HG03135 (cell line): Measurements from ENCODE around the gene SPATC1L.
"Not testable (repeated sequence)": the region's sequence is repeated elsewhere in the genome, so short reads cannot be mapped to it uniquely, and the experiment has no call there.

Experiments used
- ATAC-seq: cut with Tn5 transposase; IDR thresholded peaks from one replicate; pipeline ENCODE4 v1.9.1; 2021; ENCODE audit warnings: mild to moderate bottlenecking, moderate library complexity; ENCODE audit not compliant: unreplicated experiment

The SPATC1L gene

DNA sequence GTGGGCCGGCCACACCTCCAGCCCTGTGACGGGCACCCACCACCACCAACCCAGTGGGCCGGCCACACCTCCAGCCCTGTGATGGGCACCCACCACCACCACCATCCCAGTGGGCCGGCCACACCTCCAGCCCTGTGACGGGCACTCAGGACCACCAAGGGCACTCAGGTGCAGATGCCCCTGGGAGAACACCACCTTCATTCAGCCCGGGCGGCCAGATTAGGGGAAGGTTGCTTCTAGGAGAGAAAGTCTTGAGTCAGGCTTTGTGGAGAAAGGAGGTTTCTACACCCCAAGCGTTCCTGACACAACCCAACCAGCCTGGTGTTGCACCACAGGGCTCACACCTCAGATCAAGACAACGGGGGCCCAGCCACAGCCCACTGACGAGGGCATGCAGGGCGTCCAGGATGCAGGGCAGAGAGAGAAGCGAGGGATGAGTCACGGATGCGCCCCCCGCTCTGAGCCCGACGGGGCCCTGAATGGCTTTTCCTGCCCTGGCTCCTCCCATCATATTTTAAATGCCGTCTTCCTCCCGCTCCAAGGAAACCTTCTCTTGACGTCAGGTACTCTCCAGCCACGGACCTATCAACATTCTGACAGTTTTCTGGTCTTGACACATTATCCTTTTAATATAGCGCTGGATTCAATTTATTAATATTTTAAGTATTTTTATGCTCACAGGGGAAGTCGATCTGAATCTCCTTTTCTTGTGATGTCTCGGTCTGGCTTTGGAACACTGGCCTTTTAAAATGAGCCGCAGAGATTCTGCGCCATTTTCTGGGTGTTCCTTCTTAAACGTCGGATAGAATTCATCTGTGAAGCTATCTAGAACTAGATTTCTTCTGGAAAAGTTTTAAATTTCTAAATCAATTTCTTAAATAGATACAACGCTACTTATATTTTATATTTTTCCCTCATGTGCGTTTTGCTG, 631 bp upstream of the SPATC1L start:
- ATAC-seq = no peak

- ATAC-seq = not testable (repeated sequence)
Observed at GRCh38 chr21:46183337-46183909, 836 bp downstream of the SPATC1L start.

DNA sequence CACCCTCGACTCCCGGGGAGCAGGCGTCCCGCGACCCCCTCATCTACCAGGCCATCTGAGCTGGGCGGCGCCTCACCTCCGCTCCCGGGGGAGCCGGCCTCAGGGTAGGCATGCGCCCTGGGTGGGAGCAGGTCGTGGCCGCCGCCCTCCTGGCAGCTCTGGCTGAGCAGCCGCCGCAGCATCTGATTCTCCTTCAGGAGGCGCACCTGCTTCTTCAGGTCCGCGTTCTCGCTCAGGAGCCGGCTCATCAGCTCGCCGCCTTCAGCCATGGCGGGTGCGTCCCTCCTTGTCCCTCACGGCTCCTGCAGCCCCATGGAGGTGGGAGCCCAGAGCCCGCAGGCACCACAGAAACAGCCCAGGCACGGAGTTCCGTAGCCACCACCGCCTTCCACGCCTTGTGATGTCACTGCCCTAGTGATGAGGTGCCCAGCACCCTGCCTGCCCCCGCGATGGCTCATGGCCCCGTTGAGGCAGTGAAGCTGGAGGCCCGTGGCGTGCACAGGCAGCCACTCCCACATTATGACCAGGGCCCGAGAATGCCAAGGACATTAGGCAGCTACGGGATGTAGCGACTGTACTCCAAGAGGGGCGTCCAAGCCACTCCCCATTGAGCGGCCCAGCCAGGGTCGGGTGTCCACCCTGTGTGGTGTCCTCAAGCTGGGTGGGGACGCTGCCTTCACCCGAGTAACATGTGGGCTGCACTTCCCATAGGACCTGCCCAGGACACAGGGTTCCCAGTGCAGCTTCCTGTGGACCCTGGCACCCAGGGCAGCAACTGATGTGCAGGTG, 1.5 kb downstream of the SPATC1L start:
- no peak for ATAC-seq

DNA sequence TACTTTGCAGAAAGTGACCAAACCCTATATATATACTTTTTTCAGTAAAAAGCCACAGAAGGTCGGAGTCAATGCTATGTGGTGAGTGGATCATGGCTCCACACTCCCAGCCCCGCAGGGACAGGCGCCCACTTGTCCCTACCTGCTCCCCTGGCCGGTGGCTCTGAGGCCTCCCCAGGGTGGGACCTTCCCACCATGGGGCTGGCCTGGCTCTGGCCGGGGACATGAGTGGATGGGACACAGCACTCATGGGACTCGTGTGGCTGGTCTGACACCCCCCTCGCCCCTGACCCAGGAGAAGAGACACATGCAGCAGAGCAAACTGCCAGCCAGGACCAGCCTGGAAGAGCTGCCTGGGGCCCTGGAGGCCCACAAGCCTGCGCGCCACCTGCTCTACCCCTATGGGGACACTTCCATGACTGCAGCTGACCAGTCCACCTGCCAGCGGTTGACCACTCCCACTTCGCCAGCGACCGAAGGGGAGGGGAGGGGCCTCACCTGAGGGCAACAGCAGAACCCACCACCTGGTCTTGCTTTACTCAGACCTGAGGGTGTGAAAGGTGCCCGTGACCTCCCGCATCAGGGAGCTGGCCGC, 2.2 kb downstream of the SPATC1L start:
- no peak for ATAC-seq

GRCh38 chr21:46181436-46181835, 2.8 kb downstream of the SPATC1L start:
- ATAC-seq = no peak

- ATAC-seq = no peak
Observed at GRCh38 chr21:46180778-46181391, 3.4 kb downstream of the SPATC1L start.

DNA sequence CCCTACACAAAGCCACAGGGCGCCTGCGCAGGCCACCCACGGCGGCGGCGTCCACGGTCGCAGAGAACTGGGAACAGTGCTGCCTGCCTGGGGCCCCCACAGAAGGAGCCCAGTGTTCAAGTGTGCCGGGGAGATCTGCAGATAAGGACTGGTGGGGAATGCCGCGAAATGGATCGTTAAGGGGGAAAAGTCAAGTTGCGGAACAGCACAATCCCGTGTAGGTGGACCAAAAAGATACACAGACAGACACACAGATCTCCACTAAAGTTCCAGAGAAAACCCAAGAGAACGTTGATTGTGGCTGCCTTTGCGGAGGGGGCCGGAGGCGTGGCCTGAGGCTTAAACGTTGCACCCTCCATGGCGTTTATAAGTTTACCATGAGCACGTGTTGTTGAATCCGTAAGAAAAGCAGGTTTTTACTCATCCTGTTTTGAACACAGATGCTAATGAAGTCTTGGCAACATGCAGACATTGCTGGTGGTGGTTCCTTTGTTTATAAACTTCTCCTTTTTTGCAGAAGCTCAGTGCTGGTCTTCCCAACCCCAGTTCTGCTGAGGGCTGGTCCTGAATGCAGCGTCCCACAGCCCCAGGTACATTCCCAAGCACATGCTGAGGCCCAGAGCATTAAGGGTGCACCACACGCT, 4.1 kb downstream of the SPATC1L start:
- no peak for ATAC-seq

DNA sequence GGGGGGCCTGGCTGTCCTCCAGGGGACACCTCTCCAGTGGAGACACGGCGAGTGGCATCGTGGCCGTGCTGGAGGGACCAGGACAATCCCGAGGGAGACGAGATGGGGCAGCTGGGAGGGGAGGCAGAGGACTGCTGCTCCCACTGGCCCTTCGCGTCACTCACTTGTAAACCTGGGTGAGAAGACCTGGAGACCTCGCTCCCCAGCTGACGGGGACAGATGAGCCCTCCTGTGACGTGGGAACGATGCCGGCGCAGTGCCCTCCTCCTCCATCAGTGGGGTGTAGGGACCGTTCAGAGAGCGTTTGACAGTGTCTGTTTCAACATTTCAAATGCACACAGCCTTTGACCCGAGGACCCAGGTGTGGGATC, 4.6 kb downstream of the SPATC1L start:
- ATAC-seq = no peak

- ATAC-seq = no peak
Observed at GRCh38 chr21:46178961-46179360, 5.3 kb downstream of the SPATC1L start.

DNA sequence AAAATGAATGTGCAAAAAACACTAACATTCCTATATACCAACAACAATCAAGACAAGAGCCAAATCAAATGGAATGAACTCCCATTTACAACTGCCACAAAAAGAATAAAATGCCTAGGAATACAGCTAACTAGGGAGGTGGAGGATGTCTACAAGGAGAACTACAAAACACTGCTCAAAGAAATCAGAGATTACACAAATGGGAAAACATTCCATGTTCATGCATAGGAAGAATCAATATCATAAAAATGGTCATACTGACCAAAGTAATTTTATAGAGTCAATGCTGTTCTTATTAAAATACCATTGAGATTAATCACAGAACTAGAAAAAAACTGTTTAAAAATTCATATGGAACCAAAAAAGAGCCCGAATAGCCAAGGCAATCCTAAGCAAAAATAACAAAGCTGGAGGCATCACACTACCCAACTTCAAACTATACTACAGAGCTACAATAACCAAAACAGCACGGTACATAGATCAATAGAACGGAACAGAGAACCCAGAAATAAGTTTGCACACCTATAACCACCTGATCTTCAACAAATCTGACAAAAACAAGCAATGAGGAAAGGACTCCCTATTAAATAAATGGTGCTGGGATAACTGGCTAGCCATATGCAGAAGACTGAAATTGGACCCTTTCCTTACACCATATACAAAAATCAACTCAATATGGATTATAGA, 7.7 kb downstream of the SPATC1L start:
- ATAC-seq = not testable (repeated sequence)

GRCh38 chr21:46173573-46173972, 10.7 kb downstream of the SPATC1L start:
- ATAC-seq = no peak

- no peak for ATAC-seq
Observed at GRCh38 chr21:46172863-46173528, 11.3 kb downstream of the SPATC1L start.

DNA sequence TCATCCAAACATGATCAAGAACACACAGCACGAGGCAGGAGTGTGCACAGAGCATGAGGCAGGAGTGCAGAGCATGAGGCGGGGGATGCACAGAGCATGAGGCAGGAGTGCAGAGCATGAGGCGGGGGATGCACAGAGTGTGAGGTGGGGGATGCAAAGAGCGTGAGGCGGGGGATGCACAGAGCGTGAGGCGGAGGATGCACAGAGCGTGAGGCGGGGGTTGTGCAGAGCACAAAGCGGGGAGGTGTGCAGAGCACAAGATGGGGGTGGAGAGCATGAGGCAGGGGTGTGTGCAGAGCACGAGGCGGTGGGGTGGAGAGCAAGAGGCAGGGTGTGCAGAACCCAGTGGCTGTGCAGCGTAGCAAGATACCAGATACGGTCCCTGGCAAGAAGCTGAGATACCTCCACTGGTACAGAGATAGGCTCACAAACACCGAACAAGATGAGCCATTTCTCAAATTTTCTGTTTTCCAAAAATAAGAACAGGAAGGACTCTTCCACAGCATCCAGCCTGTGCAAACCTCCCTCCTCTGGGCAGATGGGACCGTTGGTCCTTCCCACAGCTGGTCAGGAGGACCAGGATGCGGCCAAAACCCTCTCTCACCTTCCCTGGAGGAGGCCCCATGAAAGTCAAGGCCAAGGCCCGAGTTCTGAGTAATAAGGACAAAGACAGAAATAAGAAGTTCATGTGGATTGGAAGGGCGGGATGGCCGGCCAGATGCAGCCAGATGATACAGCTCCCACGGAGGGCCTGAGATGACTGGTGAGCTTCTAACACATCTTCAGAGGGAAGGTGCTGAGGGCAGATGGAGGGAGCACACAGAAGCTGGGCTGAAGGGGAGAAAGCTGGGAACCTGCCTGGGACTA, 12.0 kb downstream of the SPATC1L start:
- ATAC-seq = no peak

DNA sequence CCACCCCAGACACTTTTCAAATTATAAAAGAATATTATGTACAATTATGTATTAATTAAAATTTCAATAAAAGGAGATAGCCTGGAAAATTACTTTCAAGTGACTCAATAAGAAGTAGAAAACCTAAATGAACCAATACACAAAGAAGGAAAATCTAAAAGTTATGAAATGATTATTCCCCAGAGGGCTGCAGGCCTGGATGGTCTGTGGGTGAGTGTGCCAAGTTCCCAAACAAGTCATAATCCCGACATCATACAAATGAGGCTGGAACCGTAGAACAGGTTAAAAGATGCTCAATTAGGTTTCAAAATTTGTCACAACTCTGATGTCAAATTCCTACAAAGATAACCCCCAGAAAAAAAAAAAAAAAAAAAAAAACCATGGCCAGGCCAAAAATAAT, 12.7 kb downstream of the SPATC1L start:
- no peak for ATAC-seq

DNA sequence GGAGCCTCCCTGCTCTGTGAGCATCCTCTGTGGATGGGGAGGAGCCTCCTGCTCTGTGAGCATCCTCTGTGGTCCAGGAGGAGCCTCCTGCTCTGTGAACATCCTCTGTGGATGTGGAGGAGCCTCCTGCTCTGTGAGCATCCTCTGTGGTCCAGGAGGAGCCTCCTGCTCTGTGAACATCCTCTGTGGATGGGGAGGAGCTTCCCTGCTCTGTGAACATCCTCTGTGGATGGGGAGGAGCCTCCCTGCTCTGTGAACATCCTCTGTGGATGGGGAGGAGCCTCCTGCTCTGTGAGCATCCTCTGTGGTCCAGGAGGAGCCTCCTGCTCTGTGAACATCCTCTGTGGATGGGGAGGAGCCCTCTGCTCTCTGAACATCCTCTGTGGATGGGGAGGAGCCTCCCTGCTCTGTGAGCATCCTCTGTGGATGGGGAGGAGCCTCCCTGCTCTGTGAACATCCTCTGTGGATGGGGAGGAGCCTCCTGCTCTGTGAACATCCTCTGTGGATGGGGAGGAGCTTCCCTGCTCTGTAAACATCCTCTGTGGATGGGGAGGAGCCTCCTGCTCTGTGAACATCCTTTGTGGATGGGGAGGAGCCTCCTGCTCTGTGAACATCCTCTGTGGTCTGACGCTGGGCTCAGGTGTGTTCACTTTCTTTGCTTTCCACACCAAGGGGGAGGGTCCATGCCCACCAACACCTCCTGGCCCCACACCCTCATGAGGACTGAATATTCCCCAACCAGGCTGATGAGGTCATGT, 13.6 kb downstream of the SPATC1L start:
- ATAC-seq = not testable (repeated sequence)

DNA sequence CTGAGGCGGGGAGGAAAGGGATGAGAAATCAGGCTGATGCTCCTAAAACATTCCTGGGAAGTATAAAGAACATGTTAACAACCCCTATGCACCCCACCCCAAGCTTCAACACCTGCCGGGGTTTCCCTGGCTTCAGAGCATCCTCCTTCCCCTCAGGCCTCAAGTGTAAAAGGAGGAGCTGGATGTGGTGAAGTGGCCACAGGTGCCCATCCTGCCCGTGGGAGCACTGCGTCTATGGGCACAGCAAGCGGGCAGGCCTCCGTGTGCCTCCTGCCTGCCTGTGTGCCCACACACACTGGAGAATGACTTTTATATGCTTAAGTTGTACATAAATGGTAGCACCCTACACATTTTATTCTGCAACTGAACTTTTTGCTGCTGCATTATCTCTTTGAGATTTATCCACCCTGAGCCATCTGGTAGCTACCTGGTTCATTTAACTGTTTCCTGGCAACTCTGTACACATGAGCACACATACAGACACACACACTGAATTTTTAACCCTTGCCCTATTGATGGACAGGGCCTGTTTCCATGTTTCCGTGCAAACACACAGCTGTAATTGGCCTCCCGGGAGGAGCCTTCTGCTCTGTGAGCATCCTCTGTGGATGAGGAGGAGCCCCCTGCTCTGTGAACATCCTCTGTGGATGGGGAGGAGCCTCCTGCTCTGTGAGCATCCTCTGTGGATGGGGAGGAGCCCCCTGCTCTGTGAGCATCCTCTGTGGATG, 15.4 kb downstream of the SPATC1L start:
- no peak for ATAC-seq

DNA sequence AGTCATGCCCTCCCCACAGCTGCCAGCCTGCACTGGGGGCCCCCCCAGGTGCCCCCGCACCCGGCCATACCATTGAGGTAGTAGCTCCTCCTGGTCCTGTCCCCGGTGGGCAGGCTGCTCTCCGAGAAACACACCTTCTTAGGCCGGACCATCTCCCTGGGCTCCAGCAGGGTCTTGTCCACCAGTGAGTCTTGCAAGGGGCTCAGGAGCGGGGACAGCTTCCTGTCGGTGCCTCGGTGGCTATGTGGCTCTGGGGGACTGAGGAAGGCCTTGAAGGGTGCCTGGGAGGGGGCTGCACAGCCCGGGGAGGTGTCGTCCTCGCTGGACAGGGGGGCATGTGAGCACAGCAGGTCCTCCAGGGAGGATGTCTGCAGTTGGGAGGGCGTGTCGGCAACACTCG, 16.0 kb downstream of the SPATC1L start:
- no peak for ATAC-seq
